ENCODE data around the gene IFIT3. TPM values are rescaled to one million over a fixed set of nuclear protein-coding genes. Genes with fewer than 3 reads are reported as not detected.

IFIT3 gene
- total RNA-seq, 1 donor from 2014 or later, result 3.8 TPM

DNA sequence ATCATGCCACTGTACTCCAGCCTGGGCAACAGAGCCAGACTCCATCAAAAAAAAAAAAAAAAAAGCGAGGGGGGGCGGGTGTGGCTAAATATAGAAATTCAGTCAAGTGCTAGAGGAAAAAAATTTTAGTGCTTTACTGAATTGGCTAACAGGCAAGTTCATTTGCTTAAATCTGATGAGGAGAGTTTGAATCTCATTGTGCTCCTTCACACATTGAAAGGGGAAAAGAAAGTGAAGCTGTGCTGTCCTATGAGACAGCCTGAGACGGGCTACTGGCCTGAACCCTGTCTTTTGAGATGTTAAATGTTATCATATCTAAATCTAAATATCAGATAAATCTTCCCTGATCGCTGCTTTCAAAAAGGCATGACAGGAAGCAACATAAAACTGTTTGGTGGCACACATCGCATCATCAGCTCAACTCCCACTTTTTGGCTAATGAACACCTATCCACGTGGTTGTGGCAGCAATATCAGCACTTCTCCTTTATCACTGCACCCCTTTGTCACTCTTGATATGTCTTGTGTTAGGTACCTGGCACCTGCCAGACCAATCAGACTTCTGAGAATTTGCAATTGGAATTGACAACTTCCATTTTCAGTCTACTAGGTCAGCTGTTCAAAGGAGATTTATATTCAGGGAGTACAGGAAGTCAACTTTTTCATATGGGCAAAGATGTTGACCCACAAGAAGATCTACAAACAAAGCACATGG is 36.1 kb downstream of the IFIT3 start:
- no peak for ATAC-seq

DNA sequence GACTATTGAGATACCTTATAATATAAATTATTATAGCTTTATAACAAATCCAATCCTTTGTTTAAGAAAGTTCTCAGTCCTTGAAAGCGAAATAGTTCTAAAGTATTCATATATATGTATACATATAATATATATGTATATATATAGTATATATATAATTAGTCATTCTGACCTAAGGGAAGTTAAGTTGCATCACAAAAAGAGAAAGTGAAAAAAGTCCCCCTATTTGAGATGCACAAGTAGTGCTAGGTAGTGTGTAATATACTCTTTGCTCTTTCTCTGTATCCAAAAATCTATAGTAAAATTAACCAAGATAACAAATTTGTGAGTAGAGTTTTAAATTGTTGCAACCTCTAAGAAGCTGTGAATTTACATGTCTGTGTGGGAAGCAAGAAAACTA is 36.7 kb downstream of the IFIT3 start:
- no peak for ATAC-seq

DNA sequence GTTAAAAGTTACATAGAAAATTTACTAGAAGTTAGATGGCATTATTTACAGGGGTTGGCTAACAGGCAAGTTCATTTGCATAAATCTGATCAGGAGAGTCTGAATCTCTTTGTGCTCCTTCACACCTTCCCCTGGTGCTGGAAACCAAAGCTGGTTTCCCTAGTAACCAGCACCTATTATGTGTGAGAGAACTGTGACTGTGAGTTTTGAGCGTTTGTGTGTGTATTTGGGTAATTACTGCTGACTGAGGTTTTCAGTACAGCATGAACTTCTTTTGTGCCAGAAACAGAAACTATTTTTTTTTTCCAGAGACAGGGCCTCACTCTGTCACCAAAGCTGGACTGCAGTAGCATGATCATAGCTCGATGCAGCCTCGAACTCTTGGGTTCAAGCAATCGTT is 39.7 kb downstream of the IFIT3 start:
- no peak for ATAC-seq

DNA sequence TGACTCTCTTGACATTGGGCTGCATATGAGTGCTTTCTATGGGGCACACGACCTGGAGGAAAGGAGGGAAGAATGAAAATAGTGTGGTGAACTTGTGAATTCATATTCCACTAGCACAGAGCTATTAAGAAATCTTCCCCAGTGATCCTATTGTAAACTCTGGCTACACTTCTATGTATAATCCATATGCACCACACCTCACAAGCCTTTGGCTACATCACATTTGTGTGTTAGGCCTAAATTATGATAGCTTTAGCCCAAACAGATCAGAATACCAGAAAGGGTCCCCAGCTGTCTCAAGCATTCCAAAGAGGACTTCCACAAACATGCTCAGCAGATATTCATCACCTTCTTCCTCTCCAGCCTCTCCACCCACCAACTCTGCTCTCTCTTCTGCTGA is 40.3 kb downstream of the IFIT3 start:
- no peak for ATAC-seq

DNA sequence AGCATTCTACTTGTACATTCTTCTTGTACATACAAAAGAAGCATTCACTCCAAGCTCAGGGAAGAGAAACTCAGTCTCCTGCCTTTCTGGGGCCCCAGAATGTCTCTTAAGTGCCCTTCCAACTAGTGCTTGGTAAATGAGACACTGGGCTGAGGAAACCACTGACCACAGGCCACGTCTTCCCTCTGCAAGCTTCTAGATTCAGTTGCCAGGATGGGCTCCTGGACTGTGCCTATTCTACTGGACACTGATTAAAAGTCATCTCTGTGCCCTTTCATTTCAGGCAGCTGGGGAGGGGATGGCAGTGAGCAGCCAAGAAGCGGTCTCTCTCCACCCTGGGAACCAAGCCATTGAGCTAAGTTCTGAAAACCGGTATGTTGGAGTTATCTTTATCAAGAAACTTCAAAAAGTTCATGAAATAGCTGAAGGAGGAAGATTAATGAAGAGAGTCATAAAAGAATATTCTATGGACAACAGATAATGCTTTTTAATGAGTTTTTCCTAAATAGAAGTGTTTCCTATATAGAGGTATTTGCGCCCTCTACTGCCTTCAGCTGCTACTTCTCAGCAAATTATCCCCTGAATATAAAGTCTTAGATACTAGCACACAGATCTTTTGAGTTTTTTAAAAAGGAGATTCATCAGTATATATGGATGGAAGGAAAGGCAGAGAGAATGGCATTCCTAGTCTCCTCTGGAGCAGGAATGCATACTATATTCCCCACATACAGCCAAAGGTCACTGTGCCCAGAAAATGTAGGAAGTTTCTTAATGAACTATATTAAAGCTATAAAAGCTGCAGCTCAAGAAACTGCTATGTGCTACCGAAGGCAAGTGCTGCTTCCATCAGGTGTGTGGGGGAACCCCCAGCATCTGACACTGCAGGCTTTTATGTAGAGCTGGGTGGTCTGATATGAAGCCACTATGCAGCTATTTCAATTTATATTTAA is 41.6 kb downstream of the IFIT3 start:
- peak; percentile 25 for ATAC-seq

DNA sequence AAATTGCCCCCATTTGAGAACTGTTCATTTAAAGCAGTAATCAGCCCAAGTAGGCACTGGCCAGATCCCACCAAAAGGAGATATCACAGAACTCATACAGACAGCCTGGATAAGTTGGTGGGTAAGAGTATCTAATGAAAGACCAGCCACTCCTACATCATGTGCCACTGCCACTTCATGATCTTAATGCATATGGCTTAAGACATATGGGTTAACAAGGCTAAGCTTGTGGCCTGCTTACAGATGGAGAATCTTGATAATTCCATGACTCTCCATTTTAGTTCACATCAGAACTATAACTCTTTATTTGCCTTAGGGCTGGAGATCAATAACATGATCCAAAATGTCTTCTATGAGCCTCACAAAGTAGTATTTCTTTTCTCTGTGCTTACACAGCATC is 43.3 kb downstream of the IFIT3 start:
- no peak for ATAC-seq

DNA sequence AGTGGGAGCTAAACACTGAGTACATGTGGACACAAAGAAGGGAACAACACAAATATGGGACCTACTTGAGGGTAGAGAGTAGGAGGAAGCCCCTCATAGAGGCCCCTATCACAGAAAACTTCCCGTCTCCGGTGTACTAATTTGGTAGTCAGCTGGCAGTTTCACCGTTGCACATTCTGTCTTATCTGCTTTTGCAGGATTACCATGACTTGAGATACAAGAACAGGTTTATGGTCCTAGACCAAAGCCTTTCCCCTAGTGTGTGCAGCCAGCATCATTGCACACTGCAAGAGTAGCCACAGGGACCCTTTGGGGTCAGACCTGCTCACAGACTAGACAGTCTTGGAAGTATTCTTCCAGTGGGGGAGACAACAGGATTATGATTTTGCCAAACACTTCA is 44.2 kb downstream of the IFIT3 start:
- no peak for ATAC-seq

DNA sequence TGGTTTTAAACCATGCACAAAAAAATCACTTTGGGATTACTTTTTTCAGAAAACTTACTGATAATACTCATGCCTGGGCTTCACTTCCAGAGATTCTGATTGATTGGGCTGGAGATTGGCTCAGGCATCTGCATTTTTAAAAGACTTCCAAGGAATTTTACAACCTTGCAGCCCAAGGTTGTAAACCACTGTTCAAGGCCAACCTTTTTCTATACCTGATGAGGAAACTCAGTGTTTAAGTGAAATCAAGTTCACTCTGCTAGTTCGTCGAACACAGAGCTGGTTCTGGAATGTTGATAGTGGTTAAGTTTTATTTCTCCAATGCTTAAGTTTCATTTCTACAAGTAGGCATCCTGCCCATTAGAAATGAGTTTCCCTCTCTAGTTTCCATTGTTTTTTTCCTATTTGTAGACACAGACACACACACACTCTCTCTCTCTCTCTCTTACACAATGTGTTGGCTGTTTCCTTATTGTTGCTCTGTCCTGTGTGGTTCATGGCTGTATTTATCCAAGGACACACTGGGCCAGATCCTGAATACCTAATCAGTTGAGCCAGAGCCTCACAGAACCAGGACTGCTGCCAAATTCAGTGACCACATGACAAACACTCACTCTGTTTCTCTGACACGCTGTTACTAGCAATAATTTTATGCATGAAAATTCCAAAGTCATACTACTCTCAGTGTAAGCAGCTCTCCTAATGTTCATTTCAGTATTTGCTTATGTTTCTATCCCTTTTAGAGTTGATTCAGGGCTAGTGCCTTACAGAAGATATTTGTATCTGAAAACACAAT is 46.3 kb downstream of the IFIT3 start:
- peak; percentile 94 for ATAC-seq

DNA sequence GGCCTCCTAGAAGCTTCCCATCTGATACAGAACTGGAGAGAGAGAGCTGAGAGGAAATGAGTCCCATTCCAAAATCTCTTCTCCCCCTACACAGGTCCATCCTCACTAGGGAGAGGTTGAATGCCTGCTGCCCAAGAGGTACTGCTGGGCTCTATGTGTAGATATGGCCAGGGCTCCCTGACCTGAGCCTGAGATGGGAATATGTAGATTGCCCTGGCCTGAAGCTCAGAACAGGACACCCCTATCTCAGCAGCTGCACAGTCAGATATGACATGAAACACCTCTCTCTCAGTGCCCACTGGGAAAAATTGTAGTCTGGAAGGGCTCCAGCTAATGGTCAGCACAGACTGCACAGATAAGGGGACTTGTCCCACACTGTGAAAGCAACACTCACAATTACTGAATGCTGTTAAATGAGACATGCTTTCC is 46.9 kb downstream of the IFIT3 start:
- no peak for ATAC-seq

DNA sequence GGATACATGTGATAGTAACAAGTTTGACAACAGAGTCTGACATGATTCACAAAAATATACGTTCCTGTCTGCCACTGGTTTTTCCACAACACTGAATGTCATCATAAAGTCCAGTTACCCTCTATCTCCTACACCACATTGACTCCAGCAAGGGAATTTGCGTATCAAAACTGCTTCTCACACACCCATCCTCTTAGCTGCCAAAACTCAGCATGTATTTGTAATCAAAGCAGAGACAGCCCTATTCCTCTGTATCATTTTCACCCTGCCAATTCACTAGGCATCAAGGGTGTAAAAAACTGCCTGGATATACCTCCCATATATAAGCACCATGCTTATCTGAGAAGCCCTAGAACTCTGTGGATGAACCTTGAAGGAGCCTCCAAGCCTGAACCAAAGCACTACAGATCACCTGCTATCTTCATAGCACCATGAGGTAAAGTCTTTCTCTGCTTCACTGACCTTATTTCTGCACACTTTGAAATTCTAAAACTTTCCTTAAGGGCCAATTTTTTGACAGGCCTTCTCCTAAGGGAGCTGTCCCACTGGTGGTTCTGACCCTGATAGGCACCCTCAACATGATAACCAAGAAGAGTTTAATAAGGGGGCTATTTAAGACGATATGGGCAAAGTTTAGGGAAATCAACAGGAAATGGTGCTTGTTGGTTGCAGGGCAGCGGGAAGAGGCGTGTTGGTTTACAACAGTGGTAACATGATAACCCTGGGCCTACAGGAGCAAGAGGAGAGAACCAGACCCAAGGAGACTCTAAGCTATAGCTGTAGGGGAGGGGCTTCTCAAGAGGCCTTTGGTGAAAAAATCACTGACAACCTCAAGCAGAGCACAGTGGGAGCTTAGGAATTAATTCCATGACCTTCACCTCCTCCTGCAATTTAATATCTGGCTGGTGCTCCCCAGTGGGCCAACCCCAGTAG is 50.2 kb downstream of the IFIT3 start, which contains the start of gene IFIT1B:
IFIT1B (plus strand) TSS at position 352 of the 933 bp plus-strand sequence; CDS start at position 432, 80 bp downstream.
- no peak for ATAC-seq

DNA sequence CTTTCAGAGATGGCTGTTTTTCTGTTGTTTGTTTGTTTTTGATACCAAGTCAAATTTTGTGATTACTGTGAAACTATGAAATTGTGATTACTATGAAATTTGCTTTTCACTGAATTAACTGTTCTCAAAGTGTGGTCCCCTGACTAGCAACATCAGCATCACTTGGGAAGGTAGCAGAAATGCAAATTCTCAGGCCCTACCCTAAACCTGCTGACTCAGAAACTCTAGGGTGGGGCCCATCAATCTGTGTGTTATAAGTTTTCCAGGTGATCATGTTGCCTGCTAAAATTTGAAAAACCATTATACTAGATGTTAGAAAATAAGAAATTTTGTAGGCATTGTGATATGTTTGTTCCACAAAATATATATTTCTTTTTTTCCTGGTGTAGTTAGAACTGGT is 51.3 kb downstream of the IFIT3 start:
- no peak for ATAC-seq

DNA sequence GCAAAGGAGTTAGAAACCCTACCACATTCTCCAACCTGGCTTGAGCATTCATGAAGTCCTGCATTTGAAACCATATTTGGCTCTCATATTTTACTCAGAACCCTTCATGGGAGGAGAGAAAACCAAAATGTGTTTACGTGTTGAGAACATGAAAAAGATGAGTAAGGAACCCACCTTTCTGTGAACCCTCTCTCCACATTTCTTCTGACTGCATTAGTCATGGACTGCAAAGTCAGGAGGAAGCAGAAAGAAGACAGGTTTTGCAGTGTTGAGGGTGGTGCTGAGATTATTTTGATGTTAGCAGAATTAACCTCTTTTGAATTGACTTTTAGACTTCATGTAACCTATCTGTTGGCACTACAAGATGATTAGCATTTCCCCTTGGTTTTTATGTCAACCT is 55.0 kb downstream of the IFIT3 start:
- ATAC-seq, result peak; percentile 85

DNA sequence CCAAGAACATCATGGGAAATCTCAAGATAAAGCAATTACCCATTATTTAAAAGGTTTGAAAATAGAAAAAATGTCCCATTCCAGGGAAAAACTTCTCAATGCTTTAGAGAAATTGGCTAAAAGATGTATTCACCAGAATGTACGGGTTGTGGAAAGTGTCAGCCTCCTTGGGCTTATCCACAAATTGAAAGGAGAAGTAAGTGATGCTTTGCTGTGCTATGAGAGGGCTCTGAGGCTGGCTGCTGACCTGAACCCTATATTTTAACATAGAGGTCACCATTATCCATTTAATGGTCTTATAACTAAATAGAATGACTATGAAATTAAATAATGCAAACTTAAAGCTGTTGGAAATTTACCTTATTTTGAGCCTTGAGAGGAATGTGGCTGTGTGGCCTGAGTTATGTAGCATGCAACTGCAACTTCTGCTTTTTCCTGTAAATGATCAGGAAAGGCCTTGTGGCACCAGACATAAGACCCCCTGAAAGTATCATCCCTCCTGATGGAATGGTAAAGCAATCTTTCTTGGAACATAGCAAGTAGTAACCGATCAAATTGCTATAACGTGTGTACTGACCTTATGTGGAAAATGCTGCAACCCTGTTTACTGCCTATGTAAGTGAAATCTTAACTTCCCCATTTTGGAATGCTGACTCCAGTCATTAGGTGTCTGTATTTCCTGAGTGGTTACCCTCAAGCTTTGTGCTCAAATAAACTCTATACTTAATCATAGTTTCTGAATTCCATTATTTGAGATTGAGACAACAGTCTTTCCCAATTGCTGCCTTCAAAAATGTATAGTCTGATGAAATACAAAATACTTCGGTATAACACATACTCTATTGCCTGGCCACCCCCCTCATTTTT is 56.9 kb downstream of the IFIT3 start:
- ATAC-seq, result no peak

DNA sequence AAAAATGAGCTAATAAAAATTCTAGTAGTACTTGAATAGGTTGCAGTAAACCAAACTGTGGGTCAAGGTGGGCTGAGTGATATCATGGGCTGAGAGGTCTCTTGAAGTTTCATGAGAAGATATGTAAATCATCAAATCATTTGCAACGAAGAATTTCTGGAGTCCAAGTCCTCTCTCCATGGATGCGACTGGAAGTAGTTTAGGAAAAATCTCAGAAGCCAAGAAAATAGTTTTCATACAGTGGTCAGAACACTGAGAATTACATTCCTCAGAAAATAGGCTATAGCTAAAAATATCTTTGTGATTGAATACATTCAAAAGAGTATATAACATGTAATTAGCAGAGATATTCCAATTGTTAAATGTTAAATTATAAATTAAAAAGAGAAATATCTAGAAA is 61.0 kb downstream of the IFIT3 start:
- no peak for ATAC-seq

DNA sequence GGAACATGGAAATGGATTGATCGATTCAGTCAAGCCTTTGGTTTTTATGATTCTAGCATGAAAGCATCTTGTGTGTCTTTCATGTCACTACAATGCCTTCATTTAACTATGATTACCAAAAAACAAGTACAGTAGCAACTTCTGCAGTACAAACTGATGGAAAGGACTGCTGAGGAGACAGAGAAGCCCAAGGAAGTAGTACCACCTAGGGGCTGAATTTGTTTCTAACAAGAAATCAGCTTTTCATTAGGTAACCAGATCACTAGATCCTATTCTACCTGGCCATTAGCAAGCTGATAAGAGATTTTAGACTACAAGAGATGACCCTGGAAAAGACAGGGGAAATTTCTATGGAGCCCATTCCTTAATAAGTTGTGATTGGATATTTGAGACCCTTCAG is 61.5 kb downstream of the IFIT3 start:
- no peak for ATAC-seq

Other genes with a start within 250 kb of the IFIT3 start
- 4.8 TPM for gene CH25H, start 120.7 kb upstream of the IFIT3 start, total RNA-seq
- gene LIPA, start 76.2 kb upstream of the IFIT3 start, total RNA-seq, result 26.6 TPM
- 1.5 TPM for gene IFIT2, start 26.0 kb upstream of the IFIT3 start, total RNA-seq
- not detected for gene IFIT1B, start 50.1 kb downstream of the IFIT3 start, total RNA-seq
- gene IFIT1, start 64.6 kb downstream of the IFIT3 start, total RNA-seq, result 3.8 TPM
- gene IFIT5, start 86.6 kb downstream of the IFIT3 start, total RNA-seq, result 5.3 TPM
- 0.08 TPM for gene SLC16A12, start 207.6 kb downstream of the IFIT3 start, total RNA-seq

All from esophagus mucosa (tissue), 1 donor.